GM12878 (cell line): ENCODE results near the gene IFRD1.

Source experiments
- ATF2 ChIP-seq: IDR thresholded peaks from 2 replicates; pipeline ENCODE4 v1.6.1; 2012; ENCODE audit warnings: low read length, inconsistent platforms
- BRCA1 ChIP-seq: IDR thresholded peaks from 2 replicates; pipeline ENCODE4 v1.6.1; 2011; ENCODE audit warnings: low read depth, low read length, improper control_type of control experiment
- CBX3 ChIP-seq: fragments of 200-600 bp; sonication (generic); IDR thresholded peaks from 2 replicates; pipeline ENCODE4 v1.6.1; 2016; ENCODE audit warnings: low read depth, borderline replicate concordance
- CREM ChIP-seq: IDR thresholded peaks from 2 replicates; pipeline ENCODE4 v1.6.1; 2014; ENCODE audit warnings: antibody characterized with exemption, low read depth
- CTCF ChIP-seq, 3 experiments: IDR thresholded peaks in 2 of 3; conservative IDR thresholded peaks in 1 of 3; 2 replicates each; pipeline ENCODE4 v1.5.1; 2011; ENCODE audit warnings: low read depth in 3 of 3, low read length in 3 of 3, mild to moderate bottlenecking in 3 of 3, control low read depth in 2 of 3, moderate library complexity in 2 of 3, inconsistent platforms in 1 of 3, mixed read lengths in 1 of 3; ENCODE audit not compliant: control insufficient read depth in 2 of 3, insufficient read depth in 1 of 3; ENCODE audit errors: extremely low read depth in 1 of 3
- MEF2A ChIP-seq: IDR thresholded peaks from 2 replicates; pipeline ENCODE4 v1.6.1; 2011; ENCODE audit warnings: low read depth, mild to moderate bottlenecking, low read length, moderate library complexity; ENCODE audit not compliant: insufficient read depth
- NRF1 ChIP-seq: conservative IDR thresholded peaks from 2 replicates; pipeline ENCODE4 v1.6.1; 2011; ENCODE audit warnings: mild to moderate bottlenecking, low read depth, low read length, improper control_type of control experiment
- POLR2A ChIP-seq: IDR thresholded peaks from 2 replicates; pipeline ENCODE4 v1.6.1; 2011; ENCODE audit warnings: low read depth, mild to moderate bottlenecking, low read length
- RBBP5 ChIP-seq: fragments of 200-600 bp; sonication (generic); conservative IDR thresholded peaks from 2 replicates; pipeline ENCODE4 v1.6.1; 2016
- SPI1 ChIP-seq: IDR thresholded peaks from 2 replicates; pipeline ENCODE4 v1.6.1; 2011; ENCODE audit warnings: low read depth, mild to moderate bottlenecking, low read length, moderate library complexity, borderline replicate concordance; ENCODE audit not compliant: insufficient read depth
- TARDBP ChIP-seq: IDR thresholded peaks from 2 replicates; pipeline ENCODE4 v1.6.1; 2016; ENCODE audit warnings: borderline replicate concordance
- ZNF384 ChIP-seq: IDR thresholded peaks from 2 replicates; pipeline ENCODE4 v1.6.1; 2012; ENCODE audit warnings: low read depth, mild to moderate bottlenecking, low read length, improper control_type of control experiment, borderline replicate concordance
- ZZZ3 ChIP-seq: IDR thresholded peaks from 2 replicates; pipeline ENCODE4 v1.6.1; 2011; ENCODE audit warnings: low read depth; ENCODE audit not compliant: control insufficient read depth, insufficient read length
- TF ChIP-seq, protein P1 (sequence below): IDR thresholded peaks from 2 replicates; pipeline ENCODE4 v1.6.1; 2011; ENCODE audit warnings: low read depth, mild to moderate bottlenecking, low read length, moderate library complexity, borderline replicate concordance; ENCODE audit errors: extremely low read depth

GRCh38 chr7:112433289-112433688, 17.0 kb upstream of the IFRD1 start:
- TF ChIP-seq ATF2: no peak
- TF ChIP-seq NRF1: no peak
- no peak for TF ChIP-seq RBBP5
- no peak for TF ChIP-seq CTCF (IDR thresholded peaks at IDR 0.05 in 2 of 3, conservative IDR thresholded peaks at IDR 0.05 in 1 of 3; ENCODE audit: control insufficient read depth in 2 of 3, extremely low read depth in 1 of 3, insufficient read depth in 1 of 3, low read depth in 3 of 3, low read length in 3 of 3)
- TF ChIP-seq MEF2A: no peak
- no peak for TF ChIP-seq SPI1
- TF ChIP-seq ZNF384: no peak
- no peak for TF ChIP-seq ZZZ3
- no peak for TF ChIP-seq POLR2A
- TF ChIP-seq TARDBP: no peak
- TF ChIP-seq CBX3: no peak
- TF ChIP-seq, protein P1, sequence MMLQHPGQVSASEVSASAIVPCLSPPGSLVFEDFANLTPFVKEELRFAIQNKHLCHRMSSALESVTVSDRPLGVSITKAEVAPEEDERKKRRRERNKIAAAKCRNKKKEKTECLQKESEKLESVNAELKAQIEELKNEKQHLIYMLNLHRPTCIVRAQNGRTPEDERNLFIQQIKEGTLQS: no peak
- no peak for TF ChIP-seq CREM
- TF ChIP-seq BRCA1: no peak
